Stimulated activated CD8-positive, alpha-beta memory T cell treated with anti-CD3 and anti-CD28 coated beads, Interleukin-7, amount 100 ng/mL, for 1 hour (primary cell): Measurements from ENCODE around the gene FNBP1.
"Not testable (repeated sequence)": the region's sequence is repeated elsewhere in the genome, so short reads cannot be mapped to it uniquely, and the experiment has no call there.

Experiments
- DNase-seq, 2 donors: peaks; one replicate each; pipeline ENCODE4 v3.0.0-alpha.2; 2020; ENCODE audit warnings: low read depth in 2 of 2

The FNBP1 gene

GRCh38 chr9:129919277-129919676 lies 123.7 kb downstream of the FNBP1 start:
- DNase-seq: no peak

- no peak for DNase-seq
Observed at GRCh38 chr9:129918296-129918950, 124.6 kb downstream of the FNBP1 start.

DNA sequence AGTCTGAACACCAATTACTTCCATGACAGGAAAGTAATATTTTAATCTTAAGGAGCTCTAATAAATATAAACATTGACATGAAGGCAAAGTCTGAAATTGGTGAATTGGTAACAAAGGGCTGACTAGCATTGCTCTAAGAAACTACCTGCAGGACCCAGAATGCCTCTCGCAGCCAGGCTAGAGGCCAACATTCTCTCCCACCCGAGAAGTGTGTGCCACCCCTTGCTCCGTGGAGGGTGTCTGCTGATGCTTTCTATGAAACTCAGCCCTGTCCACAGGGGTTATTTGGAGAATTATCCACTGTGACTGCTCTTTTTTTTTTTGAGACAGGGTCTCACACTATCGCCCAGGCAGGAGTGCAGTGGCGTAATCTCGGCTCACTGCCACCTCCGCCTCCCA lies 126.3 kb downstream of the FNBP1 start:
- DNase-seq: no peak

- no peak for DNase-seq
Observed at GRCh38 chr9:129914051-129914450, 128.9 kb downstream of the FNBP1 start.

- no peak for DNase-seq
Observed at GRCh38 chr9:129910628-129911567, 132.1 kb downstream of the FNBP1 start.

DNA sequence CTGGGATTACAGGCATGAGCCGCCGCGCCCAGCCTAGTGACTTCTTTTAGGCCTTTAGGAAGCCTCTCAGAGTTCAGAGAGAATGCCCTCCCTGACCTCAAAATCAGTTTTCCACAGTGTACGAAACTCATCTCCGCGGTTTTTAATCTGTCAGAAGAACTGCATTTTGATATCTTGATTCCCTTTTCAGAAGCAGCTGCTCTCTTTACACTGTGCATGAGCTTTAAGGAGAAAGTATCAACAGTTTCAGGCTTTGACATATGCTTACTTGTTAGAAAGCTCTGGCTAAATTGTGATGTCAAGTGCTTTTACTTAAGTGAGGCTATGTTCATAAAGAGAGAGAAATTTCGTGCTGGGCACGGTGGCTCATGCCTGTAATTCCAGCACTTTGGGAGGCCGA lies 133.1 kb downstream of the FNBP1 start:
- DNase-seq: no peak

- DNase-seq: no peak
Observed at GRCh38 chr9:129908906-129909305, 134.1 kb downstream of the FNBP1 start.

GRCh38 chr9:129907201-129907600 lies 135.8 kb downstream of the FNBP1 start:
- DNase-seq: no peak

GRCh38 chr9:129906298-129906697 lies 136.7 kb downstream of the FNBP1 start:
- no peak for DNase-seq

GRCh38 chr9:129904734-129905133 lies 138.3 kb downstream of the FNBP1 start:
- DNase-seq: no peak

DNA sequence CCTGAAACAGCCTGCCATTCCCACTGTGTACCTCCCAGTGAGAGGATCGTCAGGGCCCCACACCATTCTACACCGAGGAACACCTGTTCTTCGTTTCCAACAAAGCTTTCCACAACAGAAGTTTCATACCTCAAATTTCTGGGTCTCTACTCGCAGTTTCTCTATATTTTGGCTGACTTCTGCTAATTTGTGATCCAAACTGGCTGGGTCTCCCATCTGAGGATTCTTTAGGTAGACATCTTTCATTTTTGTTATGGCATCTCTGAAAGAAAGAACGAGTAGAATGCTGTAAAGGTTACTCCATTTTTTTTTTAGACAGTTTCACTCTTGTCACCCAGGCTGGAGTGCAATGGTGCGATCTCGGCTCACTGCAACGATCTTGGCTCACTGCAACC lies 140.3 kb downstream of the FNBP1 start:
- DNase-seq: no peak

- no peak for DNase-seq
Observed at GRCh38 chr9:129901993-129902739, 140.8 kb downstream of the FNBP1 start.

- no peak for DNase-seq
Observed at GRCh38 chr9:129900263-129901027, 142.5 kb downstream of the FNBP1 start.

GRCh38 chr9:129899620-129900019 lies 143.4 kb downstream of the FNBP1 start:
- DNase-seq: no peak

DNA sequence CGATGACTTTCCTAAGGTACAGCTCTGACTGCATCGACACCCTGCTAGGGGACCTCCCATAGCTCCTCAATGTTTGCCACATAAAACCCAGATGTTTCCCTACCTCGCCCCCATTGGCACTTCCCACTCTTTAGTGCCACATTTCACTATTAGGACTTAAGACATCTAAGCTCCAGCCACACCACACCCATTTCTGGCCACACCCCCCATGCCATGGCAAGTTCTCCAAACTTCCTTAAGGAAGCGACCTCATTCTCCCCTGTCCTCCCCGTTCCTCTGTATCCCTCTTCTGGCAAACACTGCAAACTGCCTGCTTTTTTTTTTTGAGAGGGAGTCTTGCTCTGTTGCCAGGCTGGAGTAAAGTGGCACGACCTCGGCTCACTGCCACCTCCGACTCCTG lies 144.8 kb downstream of the FNBP1 start:
- DNase-seq: no peak

GRCh38 chr9:129897263-129897662 lies 145.7 kb downstream of the FNBP1 start:
- no peak for DNase-seq

DNA sequence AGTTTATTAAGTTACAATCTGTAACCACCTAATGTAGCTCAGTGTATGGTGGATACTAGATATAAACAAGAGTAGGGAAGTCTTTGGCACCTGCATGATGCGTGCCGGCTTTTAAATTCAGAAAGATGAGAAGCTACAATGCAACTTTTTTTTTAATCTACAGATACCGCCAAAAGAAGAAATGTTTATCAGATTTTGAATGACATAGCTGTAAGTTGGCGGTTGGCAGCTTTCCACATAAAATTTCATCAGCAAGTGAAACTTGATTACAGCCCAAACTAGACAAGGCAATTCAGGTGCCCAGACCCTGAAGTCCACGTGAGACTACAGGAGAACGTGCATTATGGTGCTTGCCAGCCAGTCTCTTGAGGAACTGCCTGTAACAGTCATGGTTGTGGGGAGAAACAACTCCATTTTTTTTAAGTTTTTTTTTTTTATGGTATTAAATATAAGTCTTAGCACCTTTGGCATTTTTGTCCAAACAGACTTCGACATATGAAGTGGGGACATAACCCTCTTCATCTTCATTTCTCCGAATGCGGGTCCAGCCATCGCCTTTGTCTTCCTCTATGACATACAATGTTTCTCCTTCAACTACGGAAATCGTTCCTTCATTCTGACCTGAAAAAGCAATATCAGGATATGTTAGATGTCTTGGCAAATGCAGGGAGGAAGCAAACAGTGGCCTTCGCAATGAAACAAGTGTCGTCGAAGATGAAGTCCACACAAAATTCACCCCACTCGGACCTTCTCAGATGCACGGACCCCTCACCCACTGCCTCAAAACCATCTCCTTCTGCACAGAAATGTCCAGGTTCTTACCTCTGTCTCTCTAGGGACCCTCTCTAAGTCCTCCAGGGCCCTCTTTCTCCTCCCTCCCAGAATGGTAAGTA lies 147.4 kb downstream of the FNBP1 start:
- DNase-seq: no peak

GRCh38 chr9:129894120-129894823 lies 148.7 kb downstream of the FNBP1 start:
- no peak for DNase-seq

- DNase-seq: no peak
Observed at GRCh38 chr9:129891569-129891968, 151.4 kb downstream of the FNBP1 start.

DNA sequence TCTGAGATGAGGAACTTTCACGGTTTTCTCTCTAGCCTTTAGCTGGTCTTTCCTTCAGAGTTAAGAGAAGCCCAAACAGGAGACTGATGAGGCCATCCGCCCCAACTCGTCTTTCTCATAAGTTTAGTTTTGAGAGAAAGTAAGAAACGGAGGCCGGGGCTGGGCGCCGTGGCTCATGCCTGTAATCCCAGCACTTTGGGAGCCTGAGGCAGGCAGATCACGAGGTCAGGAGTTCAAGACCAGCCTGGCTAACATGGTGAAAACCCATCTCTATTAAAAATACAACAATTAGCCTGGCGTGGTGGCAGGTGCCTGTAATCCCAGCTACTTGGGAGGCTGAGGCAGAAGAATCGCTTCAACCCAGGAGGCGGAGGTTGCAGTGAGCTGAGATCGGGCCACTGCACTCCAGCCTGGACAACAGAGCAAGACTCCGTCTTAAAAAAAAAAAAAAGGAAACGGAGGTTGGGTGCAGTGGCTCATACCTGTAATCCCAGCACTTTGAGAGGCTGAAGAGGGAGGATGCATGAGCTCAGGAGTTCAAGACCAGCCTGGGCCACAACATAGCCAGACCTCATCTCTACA lies 152.2 kb downstream of the FNBP1 start:
- not testable (repeated sequence) for DNase-seq
